Measurements from ENCODE around the gene NANOS2.

NANOS2 gene

DNA sequence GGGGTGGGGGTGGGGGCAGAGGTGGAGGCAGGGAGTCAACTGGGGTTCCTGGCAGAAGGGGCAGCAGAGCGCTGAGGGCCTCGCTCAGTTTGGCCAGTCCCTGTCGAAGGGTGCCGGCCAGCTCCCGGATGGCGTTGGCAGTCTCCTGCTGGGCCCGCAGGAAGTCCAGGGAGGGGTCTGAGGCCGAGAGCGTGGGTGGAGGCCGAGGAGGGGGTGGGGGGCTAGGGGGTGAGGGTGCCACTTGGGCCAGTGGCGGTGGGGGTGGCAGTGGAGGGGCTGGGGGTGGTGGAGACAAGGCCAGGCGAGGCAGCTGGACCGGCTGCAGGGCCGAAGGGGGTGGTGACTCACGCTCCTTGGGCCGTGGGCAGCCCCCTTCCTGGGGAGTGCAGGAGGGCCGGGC is 23.7 kb downstream of the NANOS2 start:
- no peak for DNase-seq

DNA sequence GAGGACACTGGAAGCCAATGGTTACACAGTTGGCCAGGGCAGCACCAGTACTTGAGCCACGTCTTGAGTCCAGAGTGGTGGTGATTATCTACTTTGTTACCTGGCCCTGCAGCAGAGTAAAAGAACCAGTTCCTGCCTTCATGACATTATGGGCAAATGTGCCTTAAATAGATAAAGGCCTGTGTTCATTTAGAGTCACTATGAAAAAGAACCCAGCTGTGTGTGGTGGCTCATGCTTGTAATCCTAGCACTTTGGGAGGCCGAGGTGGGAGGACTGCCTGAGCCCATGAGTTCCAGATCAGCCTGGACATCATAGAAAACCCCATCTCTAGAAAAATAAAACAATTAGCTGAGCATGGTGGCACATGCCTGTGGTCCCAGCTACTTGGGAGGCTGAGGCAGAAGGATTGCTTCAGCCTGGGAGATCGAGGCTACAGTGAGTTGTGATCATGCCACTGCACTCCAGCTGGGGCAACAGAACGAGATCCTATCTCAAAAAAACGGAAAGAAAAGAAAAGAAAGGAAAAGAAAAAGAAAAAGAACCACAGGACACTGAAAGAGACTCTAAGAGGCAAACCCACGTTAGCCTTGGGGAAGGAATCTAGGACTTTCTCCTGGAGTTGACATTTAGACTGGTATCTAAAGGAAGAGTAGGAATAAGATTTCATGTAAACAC is 25.2 kb downstream of the NANOS2 start:
- DNase-seq = no peak

DNA sequence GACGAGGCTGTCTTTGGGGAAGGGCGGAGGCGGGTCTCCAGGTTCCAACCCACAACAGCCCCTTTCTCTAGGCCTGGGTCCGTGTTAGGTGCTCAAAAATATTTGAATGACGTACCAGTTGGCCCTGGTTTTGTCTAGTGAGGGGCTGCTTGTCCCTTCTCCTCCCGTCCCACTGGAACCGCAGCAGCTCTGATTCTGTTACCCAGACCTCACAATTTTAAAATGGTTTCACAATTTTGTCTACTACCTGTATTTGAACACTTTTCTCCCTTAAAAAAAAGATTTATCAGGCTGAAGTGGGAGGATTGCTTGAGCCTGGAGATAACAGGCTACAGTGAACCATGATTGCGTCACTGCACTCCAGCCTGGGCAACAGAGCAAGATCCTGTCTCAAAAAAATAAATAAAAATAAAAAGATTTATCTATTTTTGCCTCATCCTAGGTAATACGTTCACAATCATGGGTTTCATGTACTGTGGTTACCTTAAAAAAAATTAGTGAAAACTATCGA is 27.3 kb downstream of the NANOS2 start:
- no peak for DNase-seq

DNA sequence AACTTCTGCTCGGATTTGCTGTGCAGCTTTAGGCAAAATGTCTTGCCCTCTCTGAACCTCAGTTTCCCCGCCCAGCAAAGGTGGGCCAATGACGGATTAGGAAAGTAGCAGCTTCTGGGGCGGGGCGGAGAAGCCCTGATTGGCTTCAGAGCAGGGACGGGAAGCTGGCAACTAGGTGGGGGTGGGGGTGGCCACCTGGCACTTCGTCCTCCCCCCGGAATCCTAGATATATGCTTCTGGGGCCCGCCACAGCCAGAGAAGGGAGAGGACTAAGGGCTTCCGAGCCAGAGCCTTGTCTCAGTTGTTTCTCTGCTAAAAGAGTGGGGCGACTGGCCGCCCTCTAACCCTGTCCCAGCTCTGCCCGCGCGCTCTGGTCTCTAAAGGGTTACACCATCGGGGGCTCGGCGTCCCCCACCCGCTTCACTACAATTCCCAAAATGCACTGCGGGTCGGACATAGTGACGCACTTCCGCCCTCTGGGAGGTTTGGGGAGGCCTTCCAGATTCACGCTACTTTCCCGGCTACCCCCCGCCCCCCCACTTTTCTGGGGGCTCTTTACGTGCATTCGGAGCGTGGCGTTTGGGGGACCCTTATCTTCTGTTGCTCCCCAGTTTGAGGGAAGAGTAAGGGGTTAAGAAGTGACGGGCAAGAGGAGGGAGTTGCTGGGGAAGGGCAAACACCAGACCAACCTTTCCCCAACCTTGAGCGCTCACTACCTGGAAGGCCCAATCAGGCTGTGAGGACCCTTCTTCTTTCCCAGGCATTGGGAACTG is 28.0 kb downstream of the NANOS2 start:
- DNase-seq = peak; percentile 88

DNA sequence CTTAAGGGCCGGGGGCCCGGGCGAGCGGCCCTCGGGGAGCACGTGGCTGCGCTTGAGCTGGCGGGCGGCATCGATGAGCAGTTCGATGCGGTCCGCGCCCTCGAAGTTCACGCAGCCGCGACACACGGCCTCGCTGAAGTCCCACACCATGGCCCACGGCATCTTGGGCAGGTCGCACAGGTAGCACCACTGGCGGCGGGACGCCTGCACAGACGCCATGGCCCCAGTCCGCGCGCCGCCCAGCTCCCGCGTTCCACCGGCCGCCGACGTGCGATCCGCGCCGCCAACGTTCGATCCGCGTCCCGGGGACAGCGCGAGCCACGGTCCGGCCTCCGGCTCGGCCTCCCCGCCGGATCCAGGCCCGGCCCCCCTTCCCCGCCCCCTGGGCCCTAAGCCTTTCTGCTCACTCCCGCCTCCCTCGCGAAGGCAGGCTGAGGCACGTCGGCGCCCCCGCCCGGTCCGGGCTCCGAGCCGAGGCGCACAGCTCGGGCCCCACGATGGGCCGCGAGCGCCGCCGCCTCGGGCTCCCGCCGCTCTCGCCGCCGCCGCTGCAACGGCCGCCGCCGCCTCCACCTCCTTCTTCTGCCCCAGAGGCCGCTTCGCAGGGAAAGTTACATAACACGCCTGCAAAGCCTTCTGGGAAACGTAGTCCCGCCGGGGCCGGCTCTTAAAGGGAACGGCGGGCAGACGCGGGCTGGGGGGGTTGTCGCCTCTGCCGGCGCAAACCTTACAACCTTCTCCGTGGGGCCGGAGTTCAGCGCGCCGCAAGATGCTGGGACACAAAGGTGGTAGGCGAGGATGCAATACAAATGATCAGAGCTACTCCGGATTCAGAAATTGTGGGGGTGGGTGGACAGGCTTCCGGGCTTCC is 28.8 kb downstream of the NANOS2 start, which contains the start of gene IRF2BP1:
IRF2BP1 (minus strand) TSS at position 586 of the 871 bp plus-strand sequence; CDS start at position 219, 367 bp downstream.
- peak; percentile 89 for DNase-seq

DNA sequence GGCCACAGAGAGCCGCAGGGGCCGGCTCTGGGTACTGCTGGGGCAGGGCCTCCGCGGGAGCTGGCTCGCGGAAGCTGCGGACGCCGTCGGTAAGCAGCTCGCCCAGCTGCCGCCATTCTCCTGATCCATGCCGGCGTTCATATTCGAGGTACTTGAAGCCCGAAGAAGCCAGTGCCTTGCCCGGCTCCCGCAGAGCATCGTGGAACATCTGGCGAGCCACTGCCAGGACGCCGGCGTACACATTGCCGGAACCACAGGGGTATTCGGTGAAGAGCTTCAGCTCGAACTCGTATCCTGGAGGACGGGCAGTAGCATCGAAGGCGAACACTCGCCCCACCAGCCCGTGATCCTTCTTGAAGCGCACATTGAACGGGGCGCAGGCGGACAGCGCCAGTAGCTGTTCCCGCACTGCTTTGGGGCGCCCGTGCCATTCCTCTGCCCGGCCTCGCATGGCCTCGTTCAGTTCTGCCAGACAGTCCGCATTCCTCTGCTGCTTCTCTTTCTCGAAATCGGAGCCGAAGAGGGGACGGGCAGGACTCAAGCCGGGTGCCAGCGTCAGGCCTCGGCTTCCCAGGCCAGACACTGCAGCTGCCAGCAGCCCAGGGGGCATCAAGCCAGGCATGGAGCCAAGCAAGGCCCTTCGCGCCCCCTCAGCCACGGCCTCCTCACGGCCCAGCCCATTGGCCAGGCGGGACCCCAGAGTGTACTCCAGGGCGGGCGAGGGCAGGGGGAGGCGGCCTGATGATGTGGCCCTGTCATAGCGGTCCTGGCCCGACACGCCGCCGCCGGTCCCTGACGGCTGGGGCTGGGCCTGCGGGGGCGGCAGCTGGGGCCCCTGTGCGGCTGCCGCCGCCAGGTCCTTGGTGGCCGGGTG is 29.7 kb downstream of the NANOS2 start:
- DNase-seq = no peak

DNA sequence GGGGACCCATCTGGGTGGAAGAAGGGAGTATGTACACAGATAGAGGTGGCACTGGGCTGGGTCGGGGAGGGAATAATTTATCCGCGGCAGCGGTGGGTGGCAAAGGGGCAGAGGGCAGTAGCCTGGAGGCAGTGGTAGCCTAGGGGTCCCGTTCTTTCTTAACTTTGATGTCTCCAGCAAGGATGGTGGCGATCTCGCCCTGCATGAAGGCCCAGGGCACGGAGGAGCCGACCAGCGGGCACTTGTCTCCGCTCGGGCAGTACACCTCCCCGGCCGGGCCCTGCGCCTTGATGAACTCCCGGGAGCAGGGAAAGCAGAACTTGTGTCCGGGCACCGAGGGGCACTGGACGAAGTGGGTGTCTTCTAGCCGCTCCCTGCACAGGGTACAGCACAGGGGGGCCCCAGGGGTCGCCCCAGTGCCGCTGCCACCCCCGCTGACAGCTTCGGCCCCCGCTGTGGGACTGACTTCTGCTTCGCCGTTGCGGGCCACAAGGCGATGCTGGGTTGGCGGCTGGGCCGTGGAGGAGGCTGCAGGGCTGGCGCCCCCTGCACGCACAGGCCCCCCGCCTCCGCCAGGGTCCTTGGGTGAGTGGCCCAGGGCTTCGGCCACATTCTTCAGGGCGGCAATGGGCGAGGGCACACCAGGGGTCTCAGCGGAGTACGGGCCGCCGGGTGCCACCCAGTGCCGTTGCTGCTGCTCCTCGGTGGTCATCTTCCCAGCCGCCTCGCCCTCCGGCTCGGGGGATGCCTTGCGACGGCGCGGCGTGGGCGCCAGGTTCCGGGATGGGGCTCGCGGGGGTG is 30.5 kb downstream of the NANOS2 start:
- DNase-seq = no peak

DNA sequence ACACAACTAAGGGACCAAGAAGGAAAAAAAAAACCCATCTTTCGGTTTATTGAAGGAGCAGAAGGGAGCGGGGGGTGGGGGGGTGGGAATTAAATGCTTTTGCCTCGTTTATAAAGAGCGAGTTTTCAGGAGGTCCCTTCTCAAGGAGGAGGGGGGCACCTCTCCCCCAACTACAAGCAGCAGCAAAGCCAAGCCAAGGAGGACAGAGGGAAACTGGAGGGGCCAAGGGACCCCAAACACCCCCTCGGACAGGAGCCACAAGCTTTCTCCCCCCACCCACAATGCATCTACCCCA is 31.0 kb downstream of the NANOS2 start:
- DNase-seq = no peak

DNA sequence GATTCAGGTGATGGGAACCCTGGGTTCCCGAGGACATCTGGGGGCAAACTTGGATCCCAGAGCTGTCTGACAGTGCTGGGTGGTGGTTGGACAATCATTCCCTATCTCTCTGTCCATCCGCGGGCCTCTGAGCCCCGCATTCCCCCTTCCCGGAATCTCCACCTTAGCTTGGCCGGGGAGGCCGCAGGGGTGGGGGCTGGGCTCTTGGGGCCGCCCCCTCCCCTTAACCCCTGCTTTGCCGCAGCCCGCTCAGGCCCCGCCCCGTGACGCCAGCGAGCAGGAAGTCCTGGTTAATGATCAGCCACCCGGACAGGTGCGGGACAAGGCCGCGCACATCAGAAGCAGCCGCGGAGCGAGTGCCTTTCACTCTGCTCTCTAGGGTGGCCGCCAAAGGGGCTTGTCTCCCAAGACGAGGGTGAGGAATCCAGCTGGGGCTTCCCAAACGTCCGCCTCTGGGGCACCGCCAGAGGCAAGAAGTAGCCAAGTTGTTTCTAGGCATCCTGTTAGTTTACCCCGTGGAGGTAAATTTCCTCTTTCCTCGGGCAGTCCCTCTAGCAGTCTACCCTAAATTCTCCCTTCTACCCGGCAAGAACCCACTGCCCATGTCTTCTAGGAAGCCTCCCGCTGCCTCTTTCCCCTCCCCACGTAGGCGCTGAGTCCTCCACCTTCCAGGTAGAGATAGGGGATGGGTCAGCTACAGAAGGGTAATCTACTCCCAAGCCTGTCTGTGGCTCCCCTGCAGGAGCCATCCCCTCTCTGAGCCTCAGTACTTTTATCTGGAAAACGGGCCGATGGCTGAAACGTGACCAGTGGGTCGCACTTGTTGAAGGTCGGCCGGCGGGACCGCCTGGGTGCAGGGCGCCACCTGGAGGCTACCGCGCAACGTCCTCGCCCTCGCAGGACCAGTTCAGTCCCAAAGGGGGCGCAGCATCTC is 31.7 kb downstream of the NANOS2 start:
- peak; percentile 80 for DNase-seq

DNA sequence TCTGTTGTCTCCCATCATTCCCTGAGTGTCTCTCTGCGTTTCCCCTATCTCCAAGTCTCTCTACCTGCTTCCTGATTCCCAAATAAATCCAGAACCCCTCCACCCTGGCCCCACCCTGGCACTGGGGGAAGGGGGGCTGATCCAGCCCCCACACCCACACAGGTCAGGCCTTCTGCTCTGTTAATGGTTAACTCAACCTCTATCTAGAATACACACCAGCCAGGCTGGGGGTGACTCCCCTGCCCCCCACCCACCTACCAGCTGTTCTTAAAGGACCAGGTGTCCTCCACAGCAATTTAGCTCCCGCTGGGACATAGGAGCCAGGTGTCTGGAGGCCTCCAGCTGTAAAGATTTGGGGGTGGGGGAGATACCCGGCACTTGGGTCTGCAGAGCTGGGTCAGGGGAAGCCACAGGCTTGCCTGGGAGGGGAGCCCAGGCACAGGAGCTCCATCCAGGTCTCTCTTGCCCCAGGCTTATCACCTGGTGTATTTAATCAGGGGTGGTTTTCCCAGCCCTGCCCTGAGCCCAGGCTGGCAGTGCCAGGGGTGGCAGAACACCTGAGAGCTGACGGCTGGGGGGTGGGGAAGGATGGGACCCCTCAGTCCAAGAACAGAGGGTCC is 32.6 kb downstream of the NANOS2 start:
- DNase-seq = peak; percentile 82

DNA sequence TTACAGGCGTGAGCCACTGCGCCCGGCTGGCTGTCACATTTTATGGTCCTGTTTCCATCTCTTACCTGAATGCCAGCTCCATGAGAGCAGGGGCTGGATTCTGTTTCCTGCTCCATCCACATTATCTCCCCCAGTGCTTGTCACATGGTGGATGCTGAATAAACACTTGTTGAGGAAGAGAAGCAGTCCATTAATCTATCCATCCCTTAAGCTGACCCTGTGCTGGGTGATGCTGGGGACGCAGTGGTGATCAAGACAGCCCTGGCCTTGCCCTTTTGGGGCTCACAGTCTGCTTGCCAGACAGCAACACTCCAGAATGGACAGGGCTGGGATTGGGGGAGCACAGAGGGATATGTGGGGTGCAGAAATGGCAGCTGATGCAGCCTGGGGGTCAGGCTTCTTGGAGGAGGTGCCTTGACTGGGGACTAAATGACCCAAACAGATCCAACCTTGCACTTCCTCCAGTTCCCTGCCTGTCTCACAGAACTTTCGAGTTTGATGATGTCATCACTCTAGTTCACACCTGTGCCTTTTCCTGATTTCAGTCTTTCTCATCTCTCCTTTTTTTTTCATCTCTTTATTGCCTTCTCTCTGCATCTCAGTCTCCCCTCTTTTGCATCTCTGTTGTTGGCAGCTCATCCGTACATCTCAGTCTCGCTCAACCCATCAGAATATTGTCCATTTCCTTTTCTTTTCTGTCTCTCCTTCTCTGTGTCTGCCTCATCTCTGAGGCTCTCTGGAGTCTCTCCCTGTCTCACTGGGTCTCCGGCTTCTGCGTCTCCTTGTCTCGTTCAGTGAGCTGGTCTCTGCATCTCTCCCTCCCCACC is 33.3 kb downstream of the NANOS2 start:
- peak; percentile 44 for DNase-seq

DNA sequence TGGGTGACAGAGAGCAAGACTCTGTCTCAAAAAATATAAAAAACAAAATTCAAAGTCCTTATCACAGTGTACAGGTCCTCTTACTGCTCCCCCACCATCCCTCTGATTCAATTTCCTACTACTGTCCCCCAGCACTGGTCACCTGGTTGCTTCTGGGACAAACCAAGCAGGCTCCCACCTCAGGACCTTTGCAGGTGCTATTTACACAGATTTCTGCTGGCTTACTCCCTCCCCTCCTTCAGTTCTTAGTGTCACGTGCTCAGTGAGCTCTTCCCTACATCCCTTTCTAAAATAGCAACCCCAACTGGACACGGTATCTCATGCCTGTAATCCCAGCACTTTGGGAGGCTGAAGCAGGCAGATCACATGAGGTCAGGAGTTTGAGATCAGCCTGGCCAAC is 34.6 kb downstream of the NANOS2 start:
- no peak for DNase-seq

DNA sequence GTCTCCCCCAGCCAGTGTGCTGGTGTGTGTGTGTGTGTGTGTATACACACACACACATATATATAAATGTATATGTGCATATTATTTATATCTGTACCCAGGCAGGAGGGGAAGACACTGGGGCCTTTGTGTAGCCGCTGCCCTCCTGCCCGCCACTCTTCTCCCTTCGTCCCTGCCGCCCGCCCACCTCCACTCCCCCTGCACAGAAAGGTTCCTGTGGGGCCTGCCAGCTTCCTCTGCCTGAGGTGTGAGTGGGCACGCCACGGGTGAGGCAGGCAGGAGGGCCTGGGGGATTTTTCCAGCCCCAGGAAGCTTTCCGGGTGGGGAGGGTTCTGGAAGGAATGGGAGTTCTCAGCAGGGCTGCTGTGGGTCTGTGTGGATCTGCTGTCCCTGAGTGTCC is 35.5 kb downstream of the NANOS2 start:
- DNase-seq = no peak

DNA sequence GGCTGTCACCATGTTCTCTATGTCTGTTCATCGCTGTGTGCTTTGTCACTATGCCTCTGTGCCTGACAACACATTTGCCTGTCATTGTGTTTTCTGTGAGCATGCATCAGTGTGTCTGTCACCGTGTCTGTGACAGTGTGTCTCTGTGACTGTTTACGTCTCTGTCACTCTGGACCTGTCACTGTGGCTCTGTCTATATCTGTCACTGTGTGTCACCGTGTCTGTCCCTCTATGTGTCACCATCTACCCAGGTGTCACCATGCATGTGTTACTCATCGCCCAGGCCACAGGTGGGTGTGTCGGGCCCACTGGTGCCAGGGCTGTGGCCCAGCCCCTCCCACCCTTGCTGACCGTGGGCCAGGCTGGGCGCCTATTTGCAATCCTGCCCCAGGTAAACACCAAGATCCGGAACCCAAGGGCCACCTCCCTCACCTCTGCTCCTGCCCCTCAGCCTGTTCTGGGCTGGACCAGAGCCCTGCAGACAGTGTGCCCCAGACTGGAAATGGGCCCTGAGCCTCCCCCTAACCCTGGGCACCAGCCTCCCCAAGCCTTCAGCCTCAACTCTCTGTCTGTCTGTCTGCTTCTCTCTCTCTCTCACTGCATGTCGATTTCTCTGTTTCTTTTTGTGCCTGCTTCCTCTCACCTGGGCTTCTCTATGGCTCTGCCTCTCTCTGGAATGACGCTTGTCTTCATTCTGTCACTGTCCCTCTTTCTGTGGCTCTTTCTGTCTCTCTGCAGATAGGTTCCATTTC is 36.4 kb downstream of the NANOS2 start:
- no peak for DNase-seq

DNA sequence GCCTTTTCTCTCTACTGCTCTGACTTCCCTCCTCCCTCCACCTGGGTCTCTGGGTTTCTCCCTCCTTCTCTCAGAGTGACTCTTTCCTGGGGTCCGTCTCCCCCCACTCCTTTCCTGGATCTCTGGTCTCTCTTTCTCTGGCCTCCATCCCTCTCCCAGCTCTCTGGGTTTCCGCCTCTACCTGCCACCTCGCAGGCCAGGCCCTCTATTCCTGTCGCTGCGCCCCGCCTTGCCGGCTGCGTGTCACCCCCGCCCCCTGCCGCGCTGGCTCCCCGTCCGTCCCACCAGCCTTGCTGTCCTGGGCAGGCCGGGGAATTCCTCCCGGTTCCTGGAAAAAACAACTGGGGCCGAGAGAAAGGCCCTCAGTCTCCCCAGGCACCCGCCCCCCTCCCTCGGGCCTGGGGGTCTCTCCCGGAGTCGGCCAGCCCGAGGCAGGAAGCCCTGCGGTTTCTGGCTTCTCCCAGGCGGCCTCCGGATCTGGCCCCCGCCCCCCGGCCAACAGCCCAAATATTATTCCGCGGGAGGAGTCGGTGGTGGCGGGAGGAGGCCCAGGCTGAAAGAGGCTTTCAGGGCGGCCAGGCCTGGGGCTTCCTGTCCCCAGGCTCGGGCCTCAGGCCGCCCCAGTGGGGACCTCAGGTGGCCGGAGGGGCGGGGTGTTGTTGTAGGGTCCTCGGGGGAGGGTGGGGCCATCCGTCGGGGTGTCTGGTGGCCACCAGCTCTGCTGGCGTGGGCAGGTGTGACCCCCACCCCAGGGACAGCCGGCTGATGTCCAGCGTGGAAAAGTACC is 38.0 kb downstream of the NANOS2 start:
- DNase-seq = no peak

DNA sequence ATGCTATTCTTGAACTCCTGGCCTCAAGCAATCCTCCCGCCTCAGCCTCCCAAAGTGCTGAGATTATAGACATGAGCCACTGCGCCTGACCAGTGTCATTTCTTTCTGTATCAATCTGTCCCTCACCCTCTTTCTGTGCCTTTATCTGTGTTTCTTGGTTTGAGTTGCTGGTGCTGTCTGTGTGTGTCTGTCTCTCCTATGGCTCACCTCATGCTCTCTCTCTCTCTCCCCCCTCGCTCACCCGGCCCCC is 38.5 kb downstream of the NANOS2 start:
- no peak for DNase-seq

DNA sequence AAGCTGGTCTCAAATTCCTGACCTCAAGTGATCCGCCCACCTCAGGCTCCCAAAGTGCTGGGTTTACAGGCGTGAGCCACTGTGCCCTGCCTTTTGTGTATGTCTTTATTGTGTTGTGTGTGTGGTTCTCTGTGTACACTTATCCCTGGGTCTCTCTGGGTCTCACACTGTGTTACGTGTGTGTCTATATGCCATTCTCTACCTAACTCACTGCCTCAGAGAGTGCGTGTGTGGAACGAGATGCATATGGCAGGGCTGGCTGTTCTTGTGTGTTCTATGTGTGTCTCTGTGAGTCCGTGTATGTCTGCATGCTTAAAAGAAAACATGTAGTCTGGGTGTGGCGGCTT is 40.0 kb downstream of the NANOS2 start:
- no peak for DNase-seq

DNA sequence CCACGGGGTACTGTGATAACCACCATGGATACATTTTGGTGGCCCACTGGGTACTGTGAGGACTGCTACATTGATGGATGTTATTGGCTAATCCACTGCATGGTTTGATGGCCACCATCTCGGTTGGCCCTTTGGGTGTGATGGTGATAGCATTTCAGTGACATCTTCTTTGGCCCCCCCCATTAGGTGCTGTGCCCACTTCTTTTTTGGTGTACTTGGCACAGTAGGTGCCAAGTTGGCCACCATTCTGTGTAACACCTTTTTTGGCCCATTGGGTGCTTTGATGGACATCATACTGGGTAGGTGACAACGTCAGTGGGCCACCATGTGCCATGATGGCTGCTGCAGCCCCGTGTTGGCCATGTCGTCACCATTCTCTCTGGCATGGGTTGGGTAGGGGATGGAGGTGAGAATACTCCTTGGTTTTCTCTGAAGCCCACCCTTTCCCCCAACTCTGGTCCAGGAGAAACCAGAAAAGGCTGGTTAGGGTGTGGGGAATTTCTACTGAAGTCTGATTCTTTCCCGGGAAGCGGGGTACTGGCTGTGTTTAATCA is 41.3 kb downstream of the NANOS2 start:
- DNase-seq = no peak
